ENCODE data around the gene PKD2L1. TPM values are rescaled to one million over a fixed set of nuclear protein-coding genes. Genes with fewer than 3 reads are reported as not detected.
A peak's percentile ranks its signal among the peaks of the same experiment; 100 is the strongest.

Gene PKD2L1
- total RNA-seq, 2 donors from 2014 or later = 0.80 TPM; not detected in 1

DNA sequence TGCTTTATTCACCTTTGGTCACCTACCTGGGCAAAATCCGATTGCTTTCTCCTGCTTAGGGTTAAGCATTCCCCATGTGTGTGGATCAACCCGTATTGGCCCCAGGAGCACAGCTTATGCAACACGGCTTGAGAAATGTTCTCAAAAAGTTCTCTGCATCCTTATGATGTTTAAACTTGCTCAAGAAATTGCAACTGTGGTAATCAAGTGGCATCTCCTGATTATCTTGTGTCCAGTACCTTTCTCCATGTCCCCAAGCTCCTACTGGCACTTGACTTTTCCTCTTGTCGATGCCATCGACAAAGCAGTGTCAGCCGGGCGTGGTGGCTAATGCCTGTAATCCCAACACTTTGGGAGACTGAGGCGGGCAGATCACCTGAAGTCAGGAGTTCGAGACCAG lies 4.7 kb upstream of the PKD2L1 start:
- ATAC-seq = no peak
- no peak for DNase-seq

DNA sequence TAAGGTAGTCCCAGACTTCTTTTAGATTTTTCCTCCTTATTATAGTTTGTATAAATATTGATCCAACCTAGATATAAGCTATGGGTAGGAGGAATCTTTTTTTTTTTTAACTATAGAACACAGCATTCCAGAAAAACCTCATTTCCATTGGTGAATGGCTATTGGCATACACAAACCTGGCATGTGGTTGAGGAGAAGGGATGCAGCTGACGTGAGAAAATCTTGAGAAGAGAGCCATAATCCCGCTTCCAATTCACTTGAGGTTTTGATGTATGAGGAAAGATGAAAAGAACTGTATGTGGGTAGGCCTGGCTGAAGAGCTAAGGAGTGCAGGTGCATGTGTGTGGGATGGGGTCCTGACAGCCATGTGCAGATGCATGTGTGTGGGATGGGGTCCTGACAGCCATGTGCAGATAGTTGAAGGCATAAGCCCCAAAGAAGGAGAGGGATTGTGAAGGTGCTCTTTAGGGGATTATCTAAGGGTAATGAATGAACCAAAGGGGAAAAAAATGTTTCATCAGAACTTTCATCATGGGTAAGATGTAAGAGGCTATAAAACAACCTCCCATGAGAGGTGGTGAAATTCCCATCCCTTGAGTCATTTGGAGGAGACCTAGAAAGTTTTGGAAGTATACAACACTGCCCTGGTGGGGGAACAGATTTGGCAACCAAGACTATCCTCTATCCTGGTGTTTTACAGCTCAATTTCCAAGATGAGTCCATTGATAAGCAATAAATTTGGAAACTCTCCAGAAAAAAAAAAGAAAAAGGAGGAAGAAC lies 3.8 kb upstream of the PKD2L1 start:
- ATAC-seq (no peak), DNase-seq (no peak)
- peaks cover 52% of the 10 kb centered on the region for H3K27me3 Mint-ChIP-seq
- no peaks in the 10 kb centered on the region for H3K4me1 Mint-ChIP-seq
- no peak overlapping the region for H3K4me3 Mint-ChIP-seq
- H3K36me3 Mint-ChIP-seq (ENCODE audit: low read depth) = no peaks in the 10 kb centered on the region
- no peaks in the 10 kb centered on the region for H3K9me3 ChIP-seq (ENCODE audit: control insufficient read depth, low read length, poor library complexity, severe bottlenecking)
- H3K27ac Mint-ChIP-seq = no peak overlapping the region

More for the DNA sequence above, 4.7 kb upstream of the PKD2L1 start:
- no peak overlapping the region for H3K27ac Mint-ChIP-seq
- H3K9me3 ChIP-seq (ENCODE audit: control insufficient read depth, low read length, poor library complexity, severe bottlenecking) = no peaks in the 10 kb centered on the region
- H3K36me3 Mint-ChIP-seq (ENCODE audit: low read depth) = no peaks in the 10 kb centered on the region
- H3K4me1 Mint-ChIP-seq = peaks cover 2% of the 10 kb centered on the region
- peaks cover 43% of the 10 kb centered on the region for H3K27me3 Mint-ChIP-seq
- no peak overlapping the region for H3K4me3 Mint-ChIP-seq

DNA sequence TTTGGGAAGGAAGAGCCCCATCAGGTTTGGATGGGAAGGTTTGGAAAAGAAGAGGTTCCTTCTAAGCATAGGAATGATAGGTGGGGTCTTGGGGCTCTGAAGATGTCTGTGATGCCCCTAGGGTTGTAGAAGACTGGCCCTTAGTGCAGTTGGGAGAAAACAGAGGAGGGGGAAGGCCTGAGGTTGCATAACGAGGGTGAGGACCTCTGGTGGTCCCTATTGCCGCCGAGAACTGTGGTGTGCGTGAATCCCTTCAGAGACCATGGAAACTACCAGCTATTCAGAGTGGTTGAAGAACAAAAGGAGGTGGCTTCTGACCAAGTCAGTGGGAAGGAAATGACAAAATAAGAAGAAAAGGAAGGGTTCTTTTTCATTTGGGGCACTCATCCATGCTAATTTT lies 3.1 kb upstream of the PKD2L1 start:
- Mint-ChIP-seq H3K4me3 (no peak overlapping the region), H3K27me3 (peaks cover 55% of the 10 kb centered on the region), H3K4me1 (no peaks in the 10 kb centered on the region), H3K36me3 (ENCODE audit: low read depth) (no peaks in the 10 kb centered on the region), H3K27ac (no peak overlapping the region)
- no peaks in the 10 kb centered on the region for H3K9me3 ChIP-seq (ENCODE audit: control insufficient read depth, low read length, poor library complexity, severe bottlenecking)
- DNase-seq (no peak), ATAC-seq (no peak)

DNA sequence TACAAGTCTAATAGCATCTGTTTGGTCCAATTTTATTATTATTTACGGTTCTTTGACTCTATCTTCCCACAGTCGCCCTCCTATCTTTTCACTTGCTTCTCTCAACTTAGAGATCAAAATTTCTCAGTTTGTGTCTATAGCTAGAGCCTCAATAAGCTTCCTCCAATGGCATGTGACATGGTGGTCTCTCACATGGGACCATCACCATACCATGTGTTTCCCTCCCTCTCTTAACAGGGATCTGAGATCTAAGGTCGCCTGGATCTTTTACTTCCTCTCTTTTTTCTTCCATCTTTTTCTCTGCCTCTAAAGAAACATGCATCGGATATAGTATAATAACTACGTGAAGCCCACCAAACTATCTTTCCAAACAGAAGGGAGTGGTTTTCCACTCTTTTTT lies 1.8 kb downstream of the PKD2L1 start:
- peaks cover 5% of the 10 kb centered on the region for H3K4me1 Mint-ChIP-seq
- peaks cover 61% of the 10 kb centered on the region for H3K27me3 Mint-ChIP-seq
- ATAC-seq (no peak), DNase-seq (no peak)
- no peak overlapping the region for H3K4me3 Mint-ChIP-seq
- H3K9me3 ChIP-seq (ENCODE audit: control insufficient read depth, low read length, poor library complexity, severe bottlenecking) = no peaks in the 10 kb centered on the region
- no peaks in the 10 kb centered on the region for H3K36me3 Mint-ChIP-seq (ENCODE audit: low read depth)
- H3K27ac Mint-ChIP-seq = no peak overlapping the region

DNA sequence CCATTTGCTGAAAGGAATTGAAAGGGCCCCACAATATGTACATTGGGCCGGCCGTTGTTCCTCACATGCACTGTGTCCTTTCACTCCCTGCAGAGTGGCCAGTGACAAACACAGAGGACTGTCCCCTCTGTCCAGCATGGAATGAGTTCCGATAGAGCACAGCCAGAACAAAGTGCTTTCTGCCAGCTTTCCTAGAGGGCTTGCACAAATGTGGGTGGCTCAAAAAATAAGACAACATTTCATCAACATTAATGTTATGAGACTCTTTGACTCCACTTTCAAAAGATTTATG lies 2.4 kb downstream of the PKD2L1 start:
- Mint-ChIP-seq H3K27me3 (peaks cover 56% of the 10 kb centered on the region), H3K4me1 (peaks cover 5% of the 10 kb centered on the region), H3K36me3 (ENCODE audit: low read depth) (no peaks in the 10 kb centered on the region), H3K4me3 (no peak overlapping the region), H3K27ac (no peak overlapping the region)
- ATAC-seq (no peak), DNase-seq (no peak)
- H3K9me3 ChIP-seq (ENCODE audit: control insufficient read depth, low read length, poor library complexity, severe bottlenecking) = no peaks in the 10 kb centered on the region

DNA sequence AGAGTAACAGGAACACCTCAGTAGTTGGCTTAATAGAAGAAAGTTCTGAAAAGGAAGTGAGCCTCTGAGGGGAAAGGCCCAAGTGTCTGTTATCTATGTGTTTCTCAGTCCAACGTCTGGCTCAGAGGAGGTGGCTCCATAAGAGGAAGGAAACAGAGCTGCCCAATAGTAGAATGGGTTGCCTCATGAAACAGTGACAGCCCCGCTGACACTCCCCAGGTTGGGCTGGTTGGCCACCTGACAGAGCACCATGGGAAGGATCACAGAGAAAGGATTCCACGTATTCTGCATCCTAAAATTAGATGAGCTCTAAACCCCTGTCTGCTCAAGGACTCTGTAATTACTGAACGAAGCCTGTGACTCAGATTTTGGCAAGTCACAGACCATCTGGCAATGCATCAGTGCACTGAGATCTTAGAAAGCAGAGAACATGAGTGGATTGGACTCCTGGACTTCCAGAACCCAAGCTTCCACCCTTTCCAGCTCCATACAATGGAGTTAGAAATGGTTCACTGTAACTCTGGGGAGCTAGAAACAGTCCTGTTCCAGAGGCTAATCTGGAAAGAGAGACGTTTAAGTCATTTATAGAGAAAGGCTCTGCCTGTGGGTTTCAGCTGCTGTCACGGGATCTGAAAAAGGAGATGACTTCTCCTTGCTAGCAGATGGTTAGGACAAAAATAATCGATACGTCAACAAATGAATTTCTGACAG lies 2.9 kb downstream of the PKD2L1 start:
- no peaks in the 10 kb centered on the region for H3K9me3 ChIP-seq (ENCODE audit: control insufficient read depth, low read length, poor library complexity, severe bottlenecking)
- H3K27ac Mint-ChIP-seq = peak overlapping the region; percentile 16
- no peak for DNase-seq
- H3K4me1 Mint-ChIP-seq = peaks cover 5% of the 10 kb centered on the region
- no peak overlapping the region for H3K4me3 Mint-ChIP-seq
- no peaks in the 10 kb centered on the region for H3K36me3 Mint-ChIP-seq (ENCODE audit: low read depth)
- peak; percentile 92 for ATAC-seq
- H3K27me3 Mint-ChIP-seq = peaks cover 53% of the 10 kb centered on the region

DNA sequence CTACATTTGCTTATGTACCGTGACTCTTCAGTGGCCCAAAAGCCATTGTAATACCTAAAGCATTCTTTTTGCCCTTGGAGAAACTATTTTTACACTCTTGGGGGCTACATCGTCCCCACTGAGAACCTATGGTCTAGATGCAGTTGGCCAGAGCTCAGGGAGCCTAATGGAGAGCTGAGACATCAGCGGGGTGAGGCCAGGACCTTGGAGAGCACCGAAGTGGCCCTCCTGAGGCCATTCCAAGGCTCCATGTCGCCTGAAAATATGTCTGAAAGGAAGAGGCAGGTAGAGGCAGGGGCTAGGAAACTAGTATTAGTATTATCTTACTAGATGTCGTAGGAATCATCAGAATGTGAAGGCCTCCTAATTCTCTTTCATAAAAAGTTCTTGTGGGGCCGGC lies 4.9 kb downstream of the PKD2L1 start:
- H3K27ac Mint-ChIP-seq = no peak overlapping the region
- no peaks in the 10 kb centered on the region for H3K9me3 ChIP-seq (ENCODE audit: control insufficient read depth, low read length, poor library complexity, severe bottlenecking)
- H3K4me3 Mint-ChIP-seq = no peak overlapping the region
- no peaks in the 10 kb centered on the region for H3K36me3 Mint-ChIP-seq (ENCODE audit: low read depth)
- H3K27me3 Mint-ChIP-seq = peaks cover 40% of the 10 kb centered on the region
- DNase-seq (no peak), ATAC-seq (no peak)
- peaks cover 5% of the 10 kb centered on the region for H3K4me1 Mint-ChIP-seq

DNA sequence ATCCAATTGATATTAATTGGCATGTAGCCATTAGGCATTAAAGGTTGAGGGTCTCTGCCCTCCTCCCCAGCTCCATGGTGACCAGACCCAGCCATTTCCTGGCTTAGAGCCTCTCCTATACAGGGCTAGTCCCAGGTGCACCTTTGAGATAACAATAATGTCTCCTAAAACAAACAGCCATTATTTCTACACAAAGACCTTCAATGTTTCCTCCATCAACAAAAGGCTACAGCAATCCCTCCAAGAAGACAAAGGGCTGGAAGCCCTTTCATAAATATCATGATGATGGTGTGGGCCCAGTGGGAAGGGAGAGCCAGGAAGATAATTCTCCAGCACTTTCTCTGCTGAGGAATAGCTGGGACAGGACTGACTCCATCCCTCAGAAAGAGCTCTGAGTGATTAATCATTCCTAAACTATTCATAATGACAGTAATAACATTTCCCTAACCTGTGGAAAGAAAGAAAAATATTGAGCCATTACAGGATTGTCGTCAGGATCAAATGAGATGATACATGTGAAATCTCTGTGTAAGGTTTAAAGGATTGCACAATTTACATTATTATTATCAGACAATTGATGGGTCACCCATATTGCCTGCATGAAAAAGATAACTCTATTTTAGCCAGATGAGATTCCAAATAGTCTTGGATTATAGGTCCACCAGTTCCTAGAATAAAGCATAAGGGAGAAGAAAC lies 10.2 kb downstream of the PKD2L1 start:
- Mint-ChIP-seq H3K36me3 (ENCODE audit: low read depth) (no peaks in the 10 kb centered on the region), H3K4me1 (no peaks in the 10 kb centered on the region), H3K4me3 (no peak overlapping the region), H3K27ac (no peak overlapping the region), H3K27me3 (peaks cover 39% of the 10 kb centered on the region)
- DNase-seq (no peak), ATAC-seq (no peak)
- H3K9me3 ChIP-seq (ENCODE audit: control insufficient read depth, low read length, poor library complexity, severe bottlenecking) = no peaks in the 10 kb centered on the region

DNA sequence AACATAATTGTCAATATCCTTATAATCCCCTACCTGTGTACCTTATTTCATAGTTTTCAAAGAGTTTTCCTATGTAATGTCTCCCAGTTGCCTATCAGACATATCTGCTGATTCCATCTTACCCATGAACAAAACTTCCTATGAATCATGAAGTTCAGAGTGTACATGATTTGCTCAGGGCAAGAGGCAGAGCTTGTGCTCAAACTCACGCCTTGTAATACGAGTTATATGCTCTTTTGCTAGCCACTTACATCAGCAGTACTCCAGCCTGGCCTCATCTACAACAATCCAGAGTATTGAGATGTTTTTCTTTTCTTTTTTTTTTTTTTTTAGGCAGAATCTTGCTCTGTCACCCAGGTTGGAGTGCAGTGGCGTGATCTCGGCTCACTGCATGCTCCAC lies 11.8 kb downstream of the PKD2L1 start:
- no peaks in the 10 kb centered on the region for H3K9me3 ChIP-seq (ENCODE audit: control insufficient read depth, low read length, poor library complexity, severe bottlenecking)
- DNase-seq (no peak), ATAC-seq (no peak)
- Mint-ChIP-seq H3K27ac (no peak overlapping the region), H3K4me1 (no peaks in the 10 kb centered on the region), H3K4me3 (no peak overlapping the region), H3K36me3 (ENCODE audit: low read depth) (peaks cover 2% of the 10 kb centered on the region), H3K27me3 (peaks cover 48% of the 10 kb centered on the region)

DNA sequence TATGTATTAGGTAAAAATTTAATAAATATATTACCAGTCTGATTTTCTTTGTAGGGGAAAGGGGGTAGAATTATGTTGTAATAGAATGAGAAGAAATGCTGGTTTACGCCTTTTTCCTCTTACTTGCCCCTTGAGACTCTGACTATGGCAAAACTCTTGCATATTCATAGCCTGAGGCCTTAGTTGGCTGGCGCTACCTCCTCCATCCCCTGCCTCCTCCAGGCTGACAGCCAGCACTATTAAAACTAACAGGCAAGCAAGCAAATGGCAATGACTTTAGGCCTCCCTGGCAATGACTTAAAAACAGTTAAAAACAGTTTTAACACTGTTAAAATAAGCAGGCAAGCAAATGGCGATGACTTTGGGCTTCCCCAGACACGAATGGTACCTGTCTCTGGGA lies 14.4 kb downstream of the PKD2L1 start:
- H3K9me3 ChIP-seq (ENCODE audit: control insufficient read depth, low read length, poor library complexity, severe bottlenecking) = no peaks in the 10 kb centered on the region
- ATAC-seq (no peak), DNase-seq (no peak)
- peaks cover 72% of the 10 kb centered on the region for H3K27me3 Mint-ChIP-seq
- H3K36me3 Mint-ChIP-seq (ENCODE audit: low read depth) = peaks cover 5% of the 10 kb centered on the region
- no peak overlapping the region for H3K27ac Mint-ChIP-seq
- no peaks in the 10 kb centered on the region for H3K4me1 Mint-ChIP-seq
- H3K4me3 Mint-ChIP-seq = no peak overlapping the region

DNA sequence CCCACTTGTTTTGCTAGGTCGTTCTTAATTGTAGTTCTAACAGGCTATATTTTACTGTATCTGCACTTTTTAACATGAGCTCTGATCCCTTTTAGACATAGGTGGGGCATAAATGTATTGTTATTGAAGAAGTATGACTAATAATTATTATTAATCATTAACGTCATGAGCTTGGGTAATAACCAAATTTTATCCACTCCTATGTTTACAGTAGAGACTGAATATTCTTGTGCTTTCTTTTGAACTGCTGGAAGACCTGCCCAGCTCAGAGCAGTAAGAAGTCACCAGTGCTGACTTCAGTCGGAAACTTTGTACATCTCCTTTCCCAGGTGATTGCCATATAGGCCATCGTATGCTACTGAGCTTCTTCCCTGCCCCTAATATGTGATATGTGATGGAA lies 18.7 kb downstream of the PKD2L1 start:
- ATAC-seq (no peak), DNase-seq (no peak)
- no peak overlapping the region for H3K27ac Mint-ChIP-seq

DNA sequence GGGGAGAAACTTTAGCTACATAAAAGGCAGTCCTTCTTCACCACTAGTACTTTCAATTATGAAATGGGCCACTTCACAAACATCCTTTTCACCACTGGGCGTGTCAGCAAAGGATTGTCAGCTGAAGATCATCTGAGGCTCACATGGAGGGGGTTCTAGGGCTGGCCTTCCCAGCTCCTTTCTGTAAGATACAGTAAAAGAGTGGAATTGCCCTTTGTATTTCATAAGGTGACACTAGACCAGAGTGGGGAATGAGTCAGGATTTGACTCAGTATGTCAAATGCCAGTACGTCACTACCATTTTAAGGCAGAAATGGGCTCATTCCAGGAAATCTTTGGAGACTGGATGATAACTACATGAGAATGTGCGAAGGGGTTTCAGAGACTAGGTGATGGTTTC lies 22.3 kb downstream of the PKD2L1 start:
- H3K27me3 Mint-ChIP-seq = peaks cover 81% of the 10 kb centered on the region
- no peak for ATAC-seq
- peaks cover 3% of the 10 kb centered on the region for H3K36me3 Mint-ChIP-seq (ENCODE audit: low read depth)
- no peak overlapping the region for H3K4me3 Mint-ChIP-seq
- H3K27ac Mint-ChIP-seq = no peak overlapping the region
- H3K4me1 Mint-ChIP-seq = no peaks in the 10 kb centered on the region
- no peaks in the 10 kb centered on the region for H3K9me3 ChIP-seq (ENCODE audit: control insufficient read depth, low read length, poor library complexity, severe bottlenecking)
- DNase-seq = no peak

More for the DNA sequence above, 18.7 kb downstream of the PKD2L1 start:
- Mint-ChIP-seq H3K27me3 (peaks cover 70% of the 10 kb centered on the region), H3K4me3 (no peak overlapping the region), H3K36me3 (ENCODE audit: low read depth) (peaks cover 5% of the 10 kb centered on the region), H3K4me1 (no peaks in the 10 kb centered on the region)
- no peaks in the 10 kb centered on the region for H3K9me3 ChIP-seq (ENCODE audit: control insufficient read depth, low read length, poor library complexity, severe bottlenecking)

DNA sequence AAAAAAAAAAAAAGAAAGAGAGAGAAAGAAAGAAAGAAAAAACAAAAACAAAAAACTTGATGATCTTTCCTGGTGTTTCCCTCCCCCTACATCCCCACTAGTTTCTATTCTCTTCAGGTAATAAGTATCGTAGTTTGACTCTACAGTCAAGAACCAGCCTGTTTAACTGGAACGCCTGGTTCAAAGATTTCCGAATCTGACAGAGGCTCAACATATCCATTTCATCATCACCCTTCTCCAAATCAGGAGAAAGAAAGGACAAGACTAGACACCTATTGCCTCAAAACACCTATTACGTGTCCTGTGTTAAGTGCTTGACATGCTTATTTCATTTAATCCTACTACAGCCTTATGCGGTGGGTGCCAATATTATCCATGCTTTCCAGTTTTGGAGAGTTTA lies 23.2 kb downstream of the PKD2L1 start:
- no peak for DNase-seq
- Mint-ChIP-seq H3K4me1 (no peaks in the 10 kb centered on the region), H3K36me3 (ENCODE audit: low read depth) (peaks cover 3% of the 10 kb centered on the region), H3K27me3 (peaks cover 78% of the 10 kb centered on the region), H3K27ac (no peak overlapping the region), H3K4me3 (no peak overlapping the region)
- no peak for ATAC-seq
- no peaks in the 10 kb centered on the region for H3K9me3 ChIP-seq (ENCODE audit: control insufficient read depth, low read length, poor library complexity, severe bottlenecking)

All from T-helper 17 cell (primary cell).